Heart right ventricle (tissue), 16 donors: ENCODE data around the gene C1orf35. TPM values are rescaled to one million over a fixed set of nuclear protein-coding genes. Genes with fewer than 3 reads are reported as not detected.
A peak's percentile ranks its signal among the peaks of the same experiment; 100 is the strongest.

ENCODE experiments used
- ATAC-seq, 8 donors: fragments of 200-7000 bp; cut with Tn5 transposase; one replicate each; pipeline ENCODE4 v1.9.1; 2020; ENCODE audit warnings: mild to moderate bottlenecking in 8 of 8, moderate library complexity in 8 of 8, moderate number of reproducible peaks in 1 of 8
- DNase-seq, 2 donors: peaks; one replicate each; pipeline ENCODE4 v3.0.0-alpha.2; 2020
- H3K27ac ChIP-seq, 10 donors: fragments of 200-600 bp; sonication (generic) in 2 of 10; one replicate each; pipeline versions ENCODE4 v1.5.0 to v1.8.0; 2020 to 2022; ENCODE audit warnings: mild to moderate bottlenecking in 3 of 10
- H3K27me3 ChIP-seq, 7 donors: fragments of 200-600 bp; one replicate each; pipeline ENCODE4 v1.8.0; 2021 to 2022; ENCODE audit warnings: mild to moderate bottlenecking in 2 of 7
- H3K36me3 ChIP-seq, 9 donors: fragments of 200-600 bp; sonication (generic) in 1 of 9; one replicate each; pipeline versions ENCODE4 v1.5.0 to v1.8.0; 2020 to 2022; ENCODE audit warnings: mild to moderate bottlenecking in 2 of 9
- H3K4me1 ChIP-seq, 9 donors: fragments of 200-600 bp; sonication (generic) in 1 of 9; one replicate each; pipeline versions ENCODE4 v1.5.0 to v1.8.0; 2020 to 2022; ENCODE audit warnings: mild to moderate bottlenecking in 4 of 9
- H3K4me3 ChIP-seq, 10 donors: fragments of 200-600 bp; sonication (generic) in 2 of 10; one replicate each; pipeline versions ENCODE4 v1.5.0 to v1.8.0; 2020 to 2022; ENCODE audit warnings: mild to moderate bottlenecking in 7 of 10, moderate library complexity in 2 of 10
- H3K9me3 ChIP-seq, 11 donors: fragments of 200-600 bp in 10 of 11; sonication (generic) in 2 of 11; one replicate each; pipeline versions ENCODE4 v1.5.0 to v1.8.0; 2013 to 2022; ENCODE audit warnings: mild to moderate bottlenecking in 2 of 11, control low read depth in 1 of 11, moderate library complexity in 1 of 11
- CTCF ChIP-seq, 9 donors: fragments of 200-600 bp; sonication (generic) in 2 of 9; IDR thresholded peaks; one replicate each; pipeline versions ENCODE4 v1.5.0 to v1.8.0; 2021 to 2022; ENCODE audit warnings: antibody characterized with exemption in 9 of 9, mild to moderate bottlenecking in 5 of 9, moderate library complexity in 1 of 9
- WGBS, 2 donors: extraction: QIAGEN DNeasy Blood & Tissue Kit; methylation state at CpG; one replicate each; pipeline ENCODE4 v1.1.7; 2013; ENCODE audit warnings: inconsistent platforms in 1 of 2; 5-methylcytosine and 5-hydroxymethylcytosine counted together
- intact Hi-C, 10 donors: fragments of 100-400 bp; cut with DNase I; formaldehyde crosslinking; loops; one replicate each; pipeline versions ENCODE4 v1.11.1 to v1.14.2; 2022
- polyA plus RNA-seq, 2 donors: library from polyadenylated mRNA; stranded (reverse); fragments of 200-250 nt; gene quantifications; one replicate each; pipeline ENCODE4 v1.2.3, GENCODE V29; 2013
- total RNA-seq, 10 donors: library from RNA; stranded (reverse); fragmentation: NEBNext Ultra II Directional in 3 of 10; extraction: Animal tissue kit (Norgen Biotek cat#: 25700) in 3 of 10; gene quantifications; one replicate each; pipeline versions ENCODE4 v1.2.1 to v1.2.4, GENCODE V29; 2021 to 2023
- donor health status: Arrhythmogenic right ventricular cardiomyopathy.
- donor health status: ischemic (EF 13 %, LVEDD 7.1; RV severe dilation, severe dysfunction).
- donor health status: healthy with polysubstance abuse.
- donor health status: DM: no; HTN: yes; CAD: no.
- donor health status: DM: no; HTN: no; CAD: no.
- donor health status: ischemic (EF 25% LVEDD 6.9; RV normal size, moderate dysfunction).
- donor health status: ischemic (EF 25% LVEDD 5.7; RV mildly dilated, moderate dysfunction).
- donor health status: healthy.
- donor health status: DM: yes; HTN: yes; CAD: no.
- donor health status: Ischemic cardiomyopathy.
- donor health status: ischemic (EF 35%, LVEDD 5.7; RV mildly dilated, moderate dysfunction).
- donor health status: nonischemic (EF 11% LVEDD 7.7; RV severe dilation, severe dysfunction).
- donor health status: DM: yes; HTN: yes; CAD: no.
- donor health status: PGD.
- donor health status: ischemic (EF 29% LVEDD 5.4; RV normal size, mild dysfunction).
- donor health status: nonischemic (EF 23%, LVEDD 6.1; RV moderate dilation, normal function).

Gene C1orf35
- total and polyA plus RNA-seq, 12 donors, result 5.6 to 15.7 (median 6.4) TPM

- Histone ChIP-seq H3K9me3 (no peaks in the 10 kb centered on the region), H3K4me1 (peaks cover 31 to 63% (median 44%) of the 10 kb centered on the region in 9 donors), H3K36me3 (peaks cover 0 to 37% (median 5%) of the 10 kb centered on the region in 9 donors), H3K4me3 (peak overlapping the region in 6 of 10 donors; percentile 21 to 49 (median 47)), H3K27me3 (no peaks in the 10 kb centered on the region), H3K27ac (peak overlapping the region in 9 of 10 donors; percentile 67 to 91 (median 86))
- DNase-seq, result peak in 1 of 2 donors; percentile 19
- intact Hi-C loops, result no loop called here
- peak in 2 of 8 donors; percentile 1 to 2 for ATAC-seq
- TF ChIP-seq CTCF (IDR thresholded peaks at IDR 0.05), result no peak
- WGBS, 2 donors, result 62 to 66% methylated on average over 12 of the region's 12 CpGs
Measured at GRCh38 chr1:228151180-228151925, 48.2 kb upstream of the C1orf35 start.

DNA sequence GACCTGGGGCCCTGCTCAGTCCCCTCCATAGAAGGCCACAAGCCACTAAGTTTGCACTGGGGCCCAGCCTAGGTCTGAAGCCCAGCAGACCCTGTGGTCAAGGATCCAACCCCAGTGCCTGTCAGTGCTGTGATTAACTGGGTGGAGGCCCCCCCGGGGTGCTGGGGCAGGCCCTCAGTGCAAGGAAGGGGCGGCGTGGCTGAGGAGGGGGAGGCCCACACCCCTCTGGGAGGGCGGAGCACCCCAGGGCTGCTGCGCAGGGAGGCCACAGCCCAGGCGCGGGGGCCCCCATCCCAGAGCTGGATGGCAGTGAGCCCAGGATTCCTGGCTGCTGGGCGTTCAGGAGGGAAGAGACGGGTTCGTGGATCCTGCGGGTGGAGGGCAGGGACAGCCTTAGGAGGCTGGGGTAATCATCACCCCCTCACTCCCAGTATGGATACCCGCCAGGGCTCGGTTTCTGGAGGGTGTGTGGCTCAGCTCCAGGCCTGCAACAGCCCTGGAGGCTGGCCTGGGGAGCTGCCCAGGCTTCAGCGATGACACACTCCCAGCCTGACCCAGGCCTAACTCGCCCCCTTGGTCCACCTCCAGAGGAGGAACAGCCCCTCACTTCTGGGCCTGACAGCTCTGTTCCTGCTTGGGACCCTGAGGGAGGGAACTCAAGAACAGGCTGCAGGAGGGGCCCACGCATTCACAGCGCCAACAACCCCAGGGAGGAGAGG, 47.5 kb upstream of the C1orf35 start:
- Histone ChIP-seq H3K27me3 (no peaks in the 10 kb centered on the region), H3K4me3 (peak overlapping the region in 8 of 10 donors; percentile 21 to 49 (median 44)), H3K9me3 (no peaks in the 10 kb centered on the region), H3K36me3 (peaks cover 0 to 45% (median 5%) of the 10 kb centered on the region in 9 donors), H3K4me1 (peaks cover 31 to 65% (median 44%) of the 10 kb centered on the region in 9 donors), H3K27ac (peak overlapping the region; percentile 67 to 91 (median 85))
- intact Hi-C loops, result no loop called here
- WGBS, 2 donors, result 12 to 18% methylated on average over 17 of the region's 17 CpGs
- TF ChIP-seq CTCF (IDR thresholded peaks at IDR 0.05), result no peak
- ATAC-seq, result peak; percentile 60 to 71 (median 64)
- DNase-seq, result peak; percentile 64 to 70

GRCh38 chr1:228150120-228150460, 47.0 kb upstream of the C1orf35 start:
- H3K4me1 ChIP-seq, result peaks cover 31 to 70% (median 47%) of the 10 kb centered on the region in 9 donors
- no peaks in the 10 kb centered on the region for H3K27me3 ChIP-seq
- H3K4me3 ChIP-seq, result peak overlapping the region in 8 of 10 donors; percentile 21 to 49 (median 44)
- DNase-seq (peak in 1 of 2 donors; percentile 13), ATAC-seq (peak; percentile 1 to 20 (median 7))
- 66 to 67% methylated on average over 7 of the region's 7 CpGs for WGBS, 2 donors
- intact Hi-C loops, result no loop called here
- H3K36me3 ChIP-seq, result peaks cover 0 to 50% (median 5%) of the 10 kb centered on the region in 9 donors
- no peak for TF ChIP-seq CTCF (IDR thresholded peaks at IDR 0.05)
- peak overlapping the region; percentile 67 to 91 (median 85) for H3K27ac ChIP-seq
- H3K9me3 ChIP-seq, result no peaks in the 10 kb centered on the region

DNA sequence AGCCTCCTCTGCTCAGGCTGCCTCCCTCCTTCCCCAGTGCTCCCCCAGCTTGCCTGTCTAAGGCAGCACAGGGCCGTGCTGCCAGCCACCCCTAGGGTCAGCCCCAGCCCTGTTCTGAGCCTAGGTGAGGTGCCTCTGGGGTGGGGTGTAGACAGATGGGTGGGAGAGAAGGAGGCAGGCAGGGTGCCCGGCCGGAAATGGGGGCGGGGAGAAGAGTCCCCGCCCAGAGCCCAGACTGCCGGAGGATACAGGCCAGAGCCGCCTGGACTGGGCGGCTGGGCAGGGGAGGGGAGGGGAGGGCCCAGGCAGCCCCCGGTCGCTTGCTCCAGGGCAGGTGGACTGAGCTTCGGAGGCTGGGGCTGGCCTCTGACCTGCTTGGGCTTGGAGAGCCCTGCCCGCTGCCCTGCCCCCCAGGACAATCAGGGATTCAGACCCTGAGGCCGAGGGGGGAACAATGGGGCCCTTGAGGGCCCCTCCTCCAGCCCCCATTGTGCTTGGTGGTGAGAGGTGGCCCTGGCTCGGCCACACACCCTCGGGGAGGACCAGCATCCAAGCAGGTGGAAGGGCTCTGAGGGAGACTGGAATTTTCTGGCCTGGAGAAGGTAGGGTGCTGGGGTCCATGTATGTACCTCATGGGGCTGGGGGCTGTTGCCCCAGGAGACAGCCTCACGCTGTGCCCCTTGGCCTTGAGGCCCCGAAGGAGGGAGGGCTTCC, 46.4 kb upstream of the C1orf35 start, which contains the start of gene GJC2:
GJC2 (plus strand) TSS at position 525 of the 714 bp plus-strand sequence. CDS start 7,829 bp downstream, outside the sequence.
- peak within 1 kb of the TSS; percentile 67 to 91 (median 85) for H3K27ac ChIP-seq
- WGBS, 2 donors, result 31 to 46% methylated on average over 17 of the region's 17 CpGs
- DNase-seq (peak; percentile 66 to 69), ATAC-seq (peak; percentile 49 to 81 (median 68))
- H3K4me1 ChIP-seq, result peaks cover 31 to 74% (median 52%) of the 10 kb centered on the region in 9 donors
- peaks cover 0 to 53% (median 5%) of the 10 kb centered on the region in 9 donors for H3K36me3 ChIP-seq
- no peaks in the 10 kb centered on the region for H3K9me3 ChIP-seq
- TF ChIP-seq CTCF (IDR thresholded peaks at IDR 0.05), result no peak
- no peaks in the 10 kb centered on the region for H3K27me3 ChIP-seq
- peak within 1 kb of the TSS in 8 of 10 donors; percentile 21 to 49 (median 44) for H3K4me3 ChIP-seq
- intact Hi-C loops, result no loop called here
